HCT116 (cell line): ENCODE data around the gene PARP8. TPM values are rescaled to one million over a fixed set of nuclear protein-coding genes. Genes with fewer than 3 reads are reported as not detected.

ENCODE experiments used
- ATAC-seq: fragments of 200-7000 bp; cut with Tn5 transposase; 2 replicates; pipeline ENCODE4 v1.9.1; 2020; ENCODE audit warnings: mild to moderate bottlenecking, moderate library complexity
- BruUV-seq: library from RNA; stranded (reverse); fragments of 400-500 nt; replicated peaks from 2 replicates; lab custom pipeline; 2021; lab: Mats Ljungman, UMichigan
- CTCF ChIA-PET: fragments of 300-600 bp; sonication (Branson Sonifier 250); formaldehyde crosslinking; loops from one replicate; lab custom pipeline; 2021; ENCODE audit warnings: antibody characterized with exemption; lab: Charles Lee
- POLR2A ChIA-PET: fragments of 300-600, 350-600 bp; sonication (Branson Sonifier 250); formaldehyde crosslinking; loops from one replicate; lab custom pipeline; 2021; ENCODE audit warnings: antibody characterized with exemption; lab: Charles Lee
- RAD21 ChIA-PET, 2 experiments: fragments of 300-600 bp; sonication (Branson Sonifier 250); formaldehyde crosslinking; loops; one replicate each; lab custom pipeline; 2023; ENCODE audit warnings: low total read pairs in 2 of 2; ENCODE audit not compliant: uncharacterized antibody in 2 of 2, unreplicated experiment in 2 of 2, low non-redundant PET in 1 of 2; lab: Charles Lee
- DNase-seq: peaks from one replicate; pipeline ENCODE4 v3.0.0-alpha.2; 2010; ENCODE audit warnings: low read depth, low spot score
- H2AFZ ChIP-seq: fragments of 200-600 bp; shearing (Covaris generic), sonication (generic); 2 replicates; pipeline ENCODE4 v1.6.1; 2017; ENCODE audit warnings: low read depth, mixed run types, mixed read lengths, antibody characterized with exemption, low read length; ENCODE audit not compliant: poor library complexity, severe bottlenecking
- H3K27ac ChIP-seq: 2 replicates; pipeline ENCODE4 v1.5.1; 2012; ENCODE audit warnings: low read depth, low read length
- H3K27me3 ChIP-seq: fragments of 200-600 bp; sonication (generic); 2 replicates; pipeline ENCODE4 v1.6.1; 2016; ENCODE audit warnings: mixed run types, low read length, mixed read lengths; ENCODE audit not compliant: insufficient read depth
- H3K36me3 ChIP-seq, 2 experiments: fragments of 200-500 bp in 1 of 2; fragments of 200-600 bp in 1 of 2; sonication (Bioruptor generic) in 1 of 2; sonication (generic) in 1 of 2; 2 replicates each; pipeline versions ENCODE4 v1.5.1 to v1.6.1; 2014 to 2016; ENCODE audit warnings: low read length in 2 of 2, inconsistent platforms in 1 of 2, mixed read lengths in 1 of 2, mixed run types in 1 of 2; ENCODE audit not compliant: insufficient read depth in 2 of 2, control insufficient read depth in 1 of 2
- H3K4me1 ChIP-seq, 2 experiments: fragments of 200-600 bp in 1 of 2; sonication (generic) in 1 of 2; 2 replicates each; pipeline versions ENCODE4 v1.5.1 to v1.6.1; 2012 to 2017; ENCODE audit warnings: low read length in 2 of 2, inconsistent platforms in 1 of 2, mild to moderate bottlenecking in 1 of 2, mixed read lengths in 1 of 2, mixed run types in 1 of 2, moderate library complexity in 1 of 2; ENCODE audit not compliant: insufficient read depth in 2 of 2, control insufficient read depth in 1 of 2
- H3K4me2 ChIP-seq: fragments of 200-600 bp; sonication (generic); 2 replicates; pipeline ENCODE4 v1.6.1; 2017; ENCODE audit warnings: mixed run types, low read length, mixed read lengths
- H3K4me3 ChIP-seq, 2 experiments: fragments of 200-600 bp in 1 of 2; sonication (generic) in 1 of 2; replicated peaks in 1 of 2; 2 replicates each; pipeline ENCODE4 v1.5.1; 2011 to 2016; ENCODE audit warnings: low read length in 2 of 2, control low read depth in 1 of 2, low read depth in 1 of 2, mild to moderate bottlenecking in 1 of 2, mixed read lengths in 1 of 2, mixed run types in 1 of 2
- H3K79me2 ChIP-seq: fragments of 200-600 bp; sonication (generic); 2 replicates; pipeline ENCODE4 v1.6.1; 2017; ENCODE audit warnings: mild to moderate bottlenecking, mixed run types, low read length, moderate library complexity, mixed read lengths; ENCODE audit not compliant: insufficient read depth
- H3K9ac ChIP-seq: fragments of 200-600 bp; sonication (generic); 2 replicates; pipeline ENCODE4 v1.6.1; 2016; ENCODE audit warnings: low read length, mixed read lengths
- H3K9me2 ChIP-seq: fragments of 200-600 bp; sonication (generic), shearing (Covaris generic); 2 replicates; pipeline ENCODE4 v1.6.1; 2017; ENCODE audit warnings: mixed run types, mild to moderate bottlenecking, moderate library complexity; ENCODE audit not compliant: insufficient read depth
- H3K9me3 ChIP-seq, 2 experiments: fragments of 200-500 bp in 1 of 2; fragments of 200-600 bp in 1 of 2; sonication (Bioruptor generic) in 1 of 2; sonication (generic) in 1 of 2; 2 replicates each; pipeline ENCODE4 v1.6.1; 2014 to 2017; ENCODE audit warnings: low read length in 2 of 2, mixed read lengths in 2 of 2, inconsistent platforms in 1 of 2, low read depth in 1 of 2, mild to moderate bottlenecking in 1 of 2, mixed run types in 1 of 2, moderate library complexity in 1 of 2; ENCODE audit not compliant: control insufficient read depth in 1 of 2, insufficient read depth in 1 of 2
- H4K20me1 ChIP-seq: fragments of 200-600 bp; sonication (generic), shearing (Covaris generic); 2 replicates; pipeline ENCODE4 v1.6.1; 2017; ENCODE audit warnings: mixed run types, mild to moderate bottlenecking, moderate library complexity; ENCODE audit not compliant: insufficient read depth
- EGR1 ChIP-seq: IDR thresholded peaks from 2 replicates; pipeline ENCODE4 v1.6.1; 2012; ENCODE audit warnings: low read depth
- EZH2 ChIP-seq: fragments of 200-600 bp; sonication (generic); IDR thresholded peaks from 2 replicates; pipeline ENCODE4 v1.6.1; 2017; ENCODE audit warnings: antibody characterized with exemption, mixed run types
- FOSL1 ChIP-seq: IDR thresholded peaks from 2 replicates; pipeline ENCODE4 v1.6.1; 2012; ENCODE audit warnings: low read depth
- JUND ChIP-seq: IDR thresholded peaks from 2 replicates; pipeline ENCODE4 v1.6.1; 2012
- MAX ChIP-seq: IDR thresholded peaks from 2 replicates; pipeline ENCODE4 v1.6.1; 2012
- SIN3A ChIP-seq: IDR thresholded peaks from 2 replicates; pipeline ENCODE4 v1.6.1; 2012; ENCODE audit warnings: low read depth
- SRF ChIP-seq: IDR thresholded peaks from 2 replicates; pipeline ENCODE4 v1.6.1; 2012; ENCODE audit warnings: low read depth
- ZNF274 ChIP-seq: fragments of 200-500 bp; sonication (Bioruptor generic); IDR thresholded peaks from 2 replicates; pipeline ENCODE4 v1.6.1; 2014; ENCODE audit warnings: mild to moderate bottlenecking, low read depth, low read length, inconsistent platforms
- intact Hi-C: fragments of 100-400 bp; cut with micrococcal nuclease; formaldehyde crosslinking; loops from 2 replicates; pipeline ENCODE4 v1.10.0; 2022
- total RNA-seq: library from RNA; stranded (reverse); gene quantifications from one replicate; pipeline ENCODE4 v1.2.1, GENCODE V29; 2021; ENCODE audit not compliant: unreplicated experiment
- TF ChIP-seq, protein P1 (sequence below): IDR thresholded peaks from 2 replicates; pipeline ENCODE4 v1.6.1; 2011; ENCODE audit warnings: mild to moderate bottlenecking, low read length, moderate library complexity; ENCODE audit not compliant: insufficient replicate concordance; ENCODE audit errors: extremely low read depth
- TF ChIP-seq, protein P2 (sequence below), 3 experiments: fragments of 200-600 bp in 1 of 3; sonication (generic) in 1 of 3; IDR thresholded peaks in 2 of 3; conservative IDR thresholded peaks in 1 of 3; 2 replicates each; pipeline ENCODE4 v1.5.1; 2012 to 2017; ENCODE audit warnings: low read depth in 2 of 3, low read length in 2 of 3, antibody characterized with exemption in 1 of 3, borderline replicate concordance in 1 of 3, control low read depth in 1 of 3, mild to moderate bottlenecking in 1 of 3, mixed read lengths in 1 of 3, mixed run types in 1 of 3, moderate library complexity in 1 of 3; ENCODE audit not compliant: insufficient read depth in 1 of 3

Gene PARP8
- total RNA-seq, 1 experiment from 2014 or later = 19.0 TPM

DNA sequence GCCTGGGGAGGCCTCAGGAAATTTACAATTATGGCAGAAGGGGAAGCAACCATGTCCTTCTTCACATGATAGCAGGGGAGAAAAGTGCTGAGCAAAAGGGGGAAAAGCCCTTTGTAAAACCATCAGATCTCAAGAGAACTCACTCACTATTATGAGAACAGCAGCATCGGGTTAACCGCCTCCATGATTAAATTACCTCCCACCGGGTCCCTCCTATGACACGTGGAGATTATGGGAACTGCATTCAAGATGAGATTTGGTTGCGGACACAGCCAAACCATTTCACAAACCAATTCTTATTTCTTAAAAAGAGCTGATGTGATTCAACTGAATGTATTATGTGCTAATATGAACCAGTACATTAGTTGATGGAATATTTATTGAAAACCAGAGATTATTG is 63.9 kb downstream of the PARP8 start:
- no peak overlapping the region for H2AFZ ChIP-seq
- no peaks in the 10 kb centered on the region for H3K79me2 ChIP-seq
- DNase-seq (no peak), ATAC-seq (no peak)
- RAD21 ChIA-PET = no interaction called here
- CTCF ChIA-PET = no interaction called here
- 0 out of 4 replicates have a peak, but pooled peaks cover 0 to 3% of the 10 kb centered on the region in 2 experiments for H3K4me1 ChIP-seq
- intact Hi-C loops = no loop called here
- POLR2A ChIA-PET = no interaction called here
- H3K9ac ChIP-seq = no peak overlapping the region
- H3K27me3 ChIP-seq = no peaks in the 10 kb centered on the region
- H3K4me3 ChIP-seq = no peak overlapping the region
- H4K20me1 ChIP-seq = no peaks in the 10 kb centered on the region
- TF ChIP-seq EGR1 (no peak), MAX (no peak), EZH2 (no peak), ZNF274 (no peak), SRF (no peak), JUND (no peak), SIN3A (no peak), FOSL1 (no peak)
- TF ChIP-seq, protein P1, sequence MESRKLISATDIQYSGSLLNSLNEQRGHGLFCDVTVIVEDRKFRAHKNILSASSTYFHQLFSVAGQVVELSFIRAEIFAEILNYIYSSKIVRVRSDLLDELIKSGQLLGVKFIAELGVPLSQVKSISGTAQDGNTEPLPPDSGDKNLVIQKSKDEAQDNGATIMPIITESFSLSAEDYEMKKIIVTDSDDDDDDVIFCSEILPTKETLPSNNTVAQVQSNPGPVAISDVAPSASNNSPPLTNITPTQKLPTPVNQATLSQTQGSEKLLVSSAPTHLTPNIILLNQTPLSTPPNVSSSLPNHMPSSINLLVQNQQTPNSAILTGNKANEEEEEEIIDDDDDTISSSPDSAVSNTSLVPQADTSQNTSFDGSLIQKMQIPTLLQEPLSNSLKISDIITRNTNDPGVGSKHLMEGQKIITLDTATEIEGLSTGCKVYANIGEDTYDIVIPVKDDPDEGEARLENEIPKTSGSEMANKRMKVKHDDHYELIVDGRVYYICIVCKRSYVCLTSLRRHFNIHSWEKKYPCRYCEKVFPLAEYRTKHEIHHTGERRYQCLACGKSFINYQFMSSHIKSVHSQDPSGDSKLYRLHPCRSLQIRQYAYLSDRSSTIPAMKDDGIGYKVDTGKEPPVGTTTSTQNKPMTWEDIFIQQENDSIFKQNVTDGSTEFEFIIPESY = no peak
- TF ChIP-seq, protein P2, sequence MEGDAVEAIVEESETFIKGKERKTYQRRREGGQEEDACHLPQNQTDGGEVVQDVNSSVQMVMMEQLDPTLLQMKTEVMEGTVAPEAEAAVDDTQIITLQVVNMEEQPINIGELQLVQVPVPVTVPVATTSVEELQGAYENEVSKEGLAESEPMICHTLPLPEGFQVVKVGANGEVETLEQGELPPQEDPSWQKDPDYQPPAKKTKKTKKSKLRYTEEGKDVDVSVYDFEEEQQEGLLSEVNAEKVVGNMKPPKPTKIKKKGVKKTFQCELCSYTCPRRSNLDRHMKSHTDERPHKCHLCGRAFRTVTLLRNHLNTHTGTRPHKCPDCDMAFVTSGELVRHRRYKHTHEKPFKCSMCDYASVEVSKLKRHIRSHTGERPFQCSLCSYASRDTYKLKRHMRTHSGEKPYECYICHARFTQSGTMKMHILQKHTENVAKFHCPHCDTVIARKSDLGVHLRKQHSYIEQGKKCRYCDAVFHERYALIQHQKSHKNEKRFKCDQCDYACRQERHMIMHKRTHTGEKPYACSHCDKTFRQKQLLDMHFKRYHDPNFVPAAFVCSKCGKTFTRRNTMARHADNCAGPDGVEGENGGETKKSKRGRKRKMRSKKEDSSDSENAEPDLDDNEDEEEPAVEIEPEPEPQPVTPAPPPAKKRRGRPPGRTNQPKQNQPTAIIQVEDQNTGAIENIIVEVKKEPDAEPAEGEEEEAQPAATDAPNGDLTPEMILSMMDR (IDR thresholded peaks at IDR 0.05 in 2 of 3, conservative IDR thresholded peaks at IDR 0.05 in 1 of 3; ENCODE audit: borderline replicate concordance in 1 of 3, insufficient read depth in 1 of 3, low read depth in 2 of 3, low read length in 2 of 3) = no peak
- BruUV-seq = no TSS peak
- no peak overlapping the region for H3K4me2 ChIP-seq
- no peaks in the 10 kb centered on the region for H3K9me2 ChIP-seq
- H3K27ac ChIP-seq = no peak overlapping the region
- H3K9me3 ChIP-seq = no peaks in the 10 kb centered on the region
- no peaks in the 10 kb centered on the region for H3K36me3 ChIP-seq
